NK-92 treated with Interleukin-12 subunit alpha and Interleukin-12 subunit beta, amount 100 ng/mL, for 24 hours (cell line): ENCODE results near the gene COQ10A.

Experiments used
- DNase-seq: peaks from one replicate; lab custom pipeline; 2025; lab: John Stamatoyannopoulos, UW

The COQ10A gene

GRCh38 chr12:56315622-56316473, 49.1 kb downstream of the COQ10A start, which contains the start of gene CNPY2:
TSS of gene CNPY2 (minus strand) at chr12:56315988. CDS start at chr12:56315217, 771 bp downstream.
- peak; percentile 93 for DNase-seq

- no peak for DNase-seq
Measured at GRCh38 chr12:56317675-56318074, 50.9 kb downstream of the COQ10A start.
